NCI-H748 treated with DMSO at 0.1 percent for 48 hours (cell line): ENCODE results near the gene DLX1.

Experiments
- DNase-seq: peaks from one replicate; lab custom pipeline; 2025; lab: John Stamatoyannopoulos, UW

DLX1 gene

DNA sequence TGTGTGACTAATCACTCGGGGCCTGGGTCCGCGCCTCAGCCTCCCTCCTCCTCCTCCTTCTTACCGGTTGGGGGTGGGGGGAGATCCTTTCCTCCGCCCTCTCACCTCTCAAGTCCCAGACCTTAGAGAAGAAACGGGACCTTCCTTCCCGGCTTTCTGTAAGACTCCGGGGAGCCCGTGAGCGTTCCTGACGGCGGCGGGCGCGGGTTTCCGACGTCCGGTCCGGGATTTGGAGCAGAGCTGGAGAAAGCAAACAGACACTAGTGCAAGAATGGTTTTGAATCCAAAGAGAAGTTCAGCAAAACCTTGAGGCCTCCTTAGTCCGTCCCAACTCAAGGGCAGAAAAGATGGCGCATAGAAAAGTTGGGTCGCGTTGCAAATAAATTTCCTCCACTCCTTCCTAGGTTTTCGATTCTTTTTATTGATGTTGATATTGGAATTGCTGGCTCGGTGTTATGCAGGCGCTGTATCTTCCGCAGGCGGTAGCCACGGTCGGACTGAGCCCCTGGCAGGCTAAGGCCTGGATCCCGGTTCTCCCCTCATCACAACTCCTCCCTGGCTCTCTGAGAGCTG is 2.0 kb downstream of the DLX1 start:
- no peak for DNase-seq

DNA sequence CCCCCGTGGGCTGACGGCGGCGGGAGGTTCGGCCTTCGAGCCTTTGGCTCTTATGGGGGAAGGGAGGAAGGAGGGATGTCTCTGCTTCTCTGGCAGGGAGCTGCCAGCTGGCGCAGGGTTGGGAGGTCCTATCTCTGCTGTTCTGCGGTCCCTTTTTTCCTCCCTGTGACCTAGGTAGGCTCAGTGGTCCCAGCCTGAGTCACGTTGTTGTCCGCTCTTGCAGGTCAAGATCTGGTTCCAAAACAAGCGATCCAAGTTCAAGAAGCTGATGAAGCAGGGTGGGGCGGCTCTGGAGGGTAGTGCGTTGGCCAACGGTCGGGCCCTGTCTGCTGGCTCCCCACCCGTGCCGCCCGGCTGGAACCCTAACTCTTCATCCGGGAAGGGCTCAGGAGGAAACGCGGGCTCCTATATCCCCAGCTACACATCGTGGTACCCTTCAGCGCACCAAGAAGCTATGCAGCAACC is 2.5 kb downstream of the DLX1 start:
- DNase-seq = no peak

DNA sequence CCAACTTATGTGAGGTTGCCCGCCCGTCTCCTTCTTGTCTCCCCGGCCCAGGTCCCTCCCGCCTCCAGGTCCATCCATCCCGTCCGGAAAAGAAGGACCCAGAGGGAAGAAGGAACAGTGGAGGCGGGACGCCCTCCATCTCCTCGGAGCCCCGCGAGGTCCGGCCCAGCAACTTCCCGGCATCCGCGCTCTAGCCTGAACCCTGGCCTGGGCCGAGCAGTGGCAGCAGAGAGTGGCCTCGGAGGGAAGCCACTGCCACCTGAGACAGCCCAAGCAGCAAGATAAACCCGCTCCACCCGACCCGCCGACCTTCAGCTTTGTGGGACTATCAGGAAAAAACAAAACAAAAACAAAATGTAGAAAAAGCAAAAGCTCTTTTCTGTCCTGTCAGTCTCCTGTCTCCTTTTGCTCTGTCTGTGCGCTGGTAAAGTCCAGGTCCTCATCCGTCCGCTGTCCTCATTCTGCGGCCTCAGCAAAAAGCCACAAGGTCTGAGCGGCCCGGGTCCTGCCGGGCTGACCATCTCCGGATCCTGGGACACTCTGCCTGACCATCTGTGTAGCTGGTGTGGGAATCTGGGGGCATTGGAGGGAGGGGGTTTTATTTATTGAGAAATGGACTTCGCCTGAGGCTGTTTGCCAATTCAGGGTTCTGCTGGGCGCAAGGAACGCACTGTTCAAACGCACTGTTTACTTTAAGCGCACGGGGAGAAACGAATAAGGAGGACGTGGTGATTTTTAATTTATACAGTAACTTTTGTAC is 3.1 kb downstream of the DLX1 start:
- DNase-seq = no peak

DNA sequence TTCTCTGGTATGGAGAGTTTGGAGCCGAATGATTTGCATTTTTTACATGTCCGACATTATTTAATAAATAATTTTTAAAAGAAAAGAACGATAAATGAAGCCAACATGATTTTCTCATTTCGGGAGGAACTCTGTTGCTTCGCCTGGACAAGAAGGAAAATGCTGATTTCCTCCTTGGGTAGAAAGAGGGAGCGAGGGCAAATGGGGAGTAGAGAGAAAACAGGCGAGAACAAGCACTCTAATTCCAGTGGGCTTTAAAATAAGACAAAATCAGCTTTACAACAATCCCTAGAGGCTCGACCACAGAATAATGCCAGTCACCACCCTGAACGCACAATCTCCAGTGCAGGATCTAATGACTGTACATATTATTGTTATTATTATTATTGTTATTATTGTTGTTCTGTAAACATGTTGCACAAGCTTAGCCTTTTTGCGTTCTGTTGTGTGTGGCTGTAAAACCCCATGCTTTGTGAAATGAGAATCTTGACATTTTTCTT is 3.7 kb downstream of the DLX1 start:
- DNase-seq = no peak

DNA sequence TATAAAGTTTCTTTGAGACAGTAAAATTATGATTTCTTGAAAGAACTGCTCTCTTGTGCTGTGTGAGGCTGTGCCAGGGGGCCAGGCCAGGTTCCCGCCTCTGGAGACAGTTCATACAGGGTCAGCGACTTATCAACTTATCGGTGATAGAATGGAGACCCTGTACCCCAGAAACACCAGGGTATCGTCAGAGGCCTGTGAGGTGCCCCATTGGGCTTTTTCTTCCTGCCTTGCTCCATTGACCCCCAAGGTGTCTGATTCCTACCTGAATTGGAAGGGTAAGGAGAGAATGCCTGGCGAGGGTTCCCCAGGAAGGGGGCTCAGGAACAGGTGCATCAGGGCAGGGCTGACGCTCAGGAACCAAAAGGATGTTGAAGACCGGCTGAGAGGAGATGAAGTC is 4.3 kb downstream of the DLX1 start:
- DNase-seq = no peak

DNA sequence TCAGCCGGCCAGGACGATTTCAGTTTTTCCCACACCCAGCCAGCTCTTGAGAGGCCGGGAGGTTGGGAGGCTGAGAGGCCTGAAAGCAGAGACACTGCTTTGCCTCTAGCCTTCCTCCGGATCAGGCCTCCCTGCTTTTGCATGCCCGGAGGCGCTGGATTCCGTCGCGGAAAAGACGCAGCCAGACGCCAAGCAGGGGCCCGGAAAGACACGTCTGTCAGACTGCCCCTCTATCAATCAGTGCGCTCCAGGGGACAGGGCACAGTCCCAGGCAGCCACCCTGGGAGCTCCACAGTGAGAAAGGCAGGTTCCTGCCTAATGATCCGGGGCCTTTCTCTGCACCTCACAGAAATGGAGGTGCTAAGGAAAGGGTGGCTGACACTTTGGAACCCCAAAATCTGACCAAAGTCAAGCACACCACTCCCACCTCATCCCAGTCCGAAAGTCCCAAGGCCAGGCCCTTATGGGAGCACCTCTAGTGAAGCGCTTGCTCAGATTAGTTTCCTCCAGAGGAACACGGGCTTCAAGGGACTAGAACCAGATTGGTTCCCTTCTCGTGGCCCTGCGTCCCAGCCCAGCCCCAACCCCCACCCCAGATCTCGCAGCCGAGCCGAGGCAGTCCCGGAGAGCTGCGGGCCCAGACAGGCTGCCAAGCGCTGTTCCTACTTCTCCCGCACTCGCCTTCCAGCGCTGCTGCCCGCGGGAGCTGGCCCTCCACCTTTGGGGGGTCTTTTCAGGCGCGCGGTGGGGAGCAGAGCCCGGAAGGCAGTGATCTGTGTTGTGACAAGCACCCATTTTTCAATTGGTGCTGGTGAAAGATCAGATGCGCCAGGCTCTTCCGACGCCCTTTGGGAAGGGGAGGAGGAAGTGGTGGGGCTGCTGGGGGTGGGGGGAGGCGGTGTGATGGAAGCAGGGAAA is 5.0 kb downstream of the DLX1 start:
- DNase-seq = no peak

DNA sequence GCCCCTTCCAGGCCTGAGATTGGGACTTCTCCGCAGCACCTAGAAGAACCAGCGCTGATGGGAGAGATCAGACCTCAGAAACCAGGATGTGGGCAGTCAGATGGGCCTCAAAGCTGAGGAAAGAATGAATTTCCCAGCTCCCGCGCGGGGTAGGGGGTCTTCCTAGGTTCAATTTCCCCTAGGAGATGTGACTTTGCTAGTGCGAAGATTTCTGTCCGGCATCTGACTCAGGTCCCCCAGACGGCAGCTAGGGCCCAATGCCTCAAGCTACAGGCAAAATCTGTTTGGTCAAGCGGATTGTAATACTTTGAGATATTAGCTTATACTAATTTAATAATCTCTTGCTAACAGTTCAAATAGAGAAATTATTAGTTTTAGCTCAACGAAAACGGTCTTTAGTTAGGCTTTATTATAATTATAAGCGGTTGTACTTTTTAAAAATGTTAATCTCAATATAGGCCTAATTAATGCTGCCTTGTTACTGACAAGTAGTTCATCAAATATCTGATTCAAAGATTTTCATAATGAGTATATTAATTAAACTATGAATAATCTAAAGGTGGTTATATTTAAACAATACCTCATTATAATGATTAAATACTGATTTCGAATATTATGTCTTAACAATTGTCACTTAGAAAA is 5.8 kb downstream of the DLX1 start:
- DNase-seq = no peak

DNA sequence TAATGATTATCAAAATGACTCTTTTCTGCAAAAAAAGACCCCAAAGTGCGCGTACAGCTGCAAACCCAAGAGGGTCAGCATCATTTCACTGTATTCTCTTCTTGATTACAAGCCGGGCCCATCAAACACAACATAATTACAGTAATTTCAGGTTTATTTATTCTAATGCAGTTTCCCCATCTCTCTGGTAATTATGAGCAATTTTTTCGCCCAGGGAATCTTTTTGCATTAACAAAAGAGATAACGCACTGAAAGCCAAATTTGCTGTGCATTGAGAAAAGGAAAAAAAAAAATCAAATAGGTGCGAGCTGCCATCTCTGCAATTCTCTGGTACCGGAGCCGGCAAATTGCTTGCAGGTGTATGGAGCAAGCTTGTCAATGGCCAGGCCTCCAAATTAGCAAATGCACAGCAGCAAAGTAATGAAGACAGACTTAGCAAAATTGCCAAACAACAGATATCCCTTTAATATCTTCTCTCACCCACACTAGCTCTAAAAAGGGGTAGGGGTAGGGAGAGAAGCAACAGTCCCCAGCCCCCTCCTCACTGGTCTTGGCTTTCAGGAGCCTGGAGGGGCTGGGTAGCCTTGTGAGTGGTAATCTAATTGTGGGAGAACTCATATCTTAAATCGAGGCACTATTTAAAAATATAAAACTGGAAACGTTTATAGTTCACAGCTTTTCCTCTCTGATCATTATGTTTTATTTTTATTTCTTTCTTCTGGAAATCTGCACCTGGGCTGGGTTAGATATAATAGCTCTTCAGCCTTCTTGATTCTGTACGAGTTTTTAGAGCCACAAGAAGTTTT is 6.7 kb downstream of the DLX1 start:
- peak; percentile 95 for DNase-seq

DNA sequence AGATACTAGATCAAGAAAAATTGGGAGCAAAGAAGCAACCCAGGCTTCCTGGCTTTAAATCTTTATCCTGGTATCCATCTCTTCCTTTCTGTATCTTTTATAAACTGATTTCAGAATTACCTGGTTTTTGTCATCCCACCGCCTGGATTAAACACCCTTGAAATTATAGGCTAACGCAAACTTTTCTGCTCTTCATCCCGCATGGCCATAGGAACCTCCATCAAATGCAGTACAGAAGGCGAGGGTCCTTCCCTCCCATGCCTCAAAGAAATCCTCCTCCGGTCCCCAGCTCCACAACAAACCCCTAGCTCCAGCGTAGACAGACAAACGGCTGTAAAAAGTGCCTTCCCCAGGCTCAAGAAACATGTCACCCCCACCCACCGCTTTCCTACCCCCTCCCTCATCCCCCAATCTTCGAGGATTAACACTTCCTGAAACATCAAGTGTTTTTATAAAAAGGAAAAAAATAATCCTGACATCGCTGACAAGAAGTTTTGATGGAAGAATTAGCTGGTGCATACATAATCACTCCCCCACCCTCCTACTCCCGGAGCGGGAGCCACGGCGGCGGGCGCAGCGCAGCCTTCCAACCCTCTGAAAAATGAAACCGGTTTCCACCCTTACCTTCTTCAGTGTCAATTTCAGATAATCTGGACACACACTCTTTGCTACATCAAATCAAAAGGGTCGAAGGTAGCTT is 7.6 kb downstream of the DLX1 start:
- DNase-seq = peak; percentile 58

DNA sequence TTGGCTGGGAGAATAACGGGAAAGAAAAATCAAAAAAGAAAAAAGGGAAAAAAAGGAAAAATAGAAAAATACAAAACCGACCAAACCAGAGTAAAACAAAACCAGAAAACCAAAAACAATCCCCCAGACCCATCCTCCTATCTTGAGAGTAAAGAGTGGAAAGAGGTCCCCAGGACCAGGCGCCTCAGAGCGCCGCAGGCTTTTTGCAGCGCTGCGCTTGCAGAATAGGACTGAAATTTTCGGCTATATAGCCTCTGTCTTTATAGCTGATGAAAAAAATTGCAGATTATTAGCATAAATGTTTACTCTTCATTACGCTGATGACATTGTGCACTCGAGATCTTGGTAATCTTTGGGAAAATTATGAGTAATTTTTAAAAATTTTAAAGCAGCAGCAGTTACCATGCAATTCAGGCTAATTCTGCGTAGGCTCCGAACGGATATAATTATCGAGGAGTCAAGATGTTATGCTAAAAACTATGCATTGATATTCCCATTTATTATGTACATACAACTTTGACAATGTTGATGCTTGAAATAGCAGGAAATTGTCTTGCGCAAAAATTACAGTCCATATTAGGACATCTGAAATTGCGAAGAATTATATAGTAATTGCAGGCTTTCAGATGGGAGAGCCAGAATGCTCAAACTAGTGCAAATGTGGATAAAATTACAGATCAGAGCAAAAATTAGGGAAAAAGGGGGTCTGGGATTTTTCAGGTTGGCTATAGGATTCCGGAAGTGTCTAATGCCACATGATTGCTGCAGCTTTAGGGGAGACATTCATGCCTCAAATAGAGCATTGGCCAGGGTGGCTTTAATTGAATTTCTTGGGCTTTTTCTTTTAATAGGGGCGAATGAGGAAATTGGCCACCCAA is 8.3 kb downstream of the DLX1 start:
- peak; percentile 47 for DNase-seq

DNA sequence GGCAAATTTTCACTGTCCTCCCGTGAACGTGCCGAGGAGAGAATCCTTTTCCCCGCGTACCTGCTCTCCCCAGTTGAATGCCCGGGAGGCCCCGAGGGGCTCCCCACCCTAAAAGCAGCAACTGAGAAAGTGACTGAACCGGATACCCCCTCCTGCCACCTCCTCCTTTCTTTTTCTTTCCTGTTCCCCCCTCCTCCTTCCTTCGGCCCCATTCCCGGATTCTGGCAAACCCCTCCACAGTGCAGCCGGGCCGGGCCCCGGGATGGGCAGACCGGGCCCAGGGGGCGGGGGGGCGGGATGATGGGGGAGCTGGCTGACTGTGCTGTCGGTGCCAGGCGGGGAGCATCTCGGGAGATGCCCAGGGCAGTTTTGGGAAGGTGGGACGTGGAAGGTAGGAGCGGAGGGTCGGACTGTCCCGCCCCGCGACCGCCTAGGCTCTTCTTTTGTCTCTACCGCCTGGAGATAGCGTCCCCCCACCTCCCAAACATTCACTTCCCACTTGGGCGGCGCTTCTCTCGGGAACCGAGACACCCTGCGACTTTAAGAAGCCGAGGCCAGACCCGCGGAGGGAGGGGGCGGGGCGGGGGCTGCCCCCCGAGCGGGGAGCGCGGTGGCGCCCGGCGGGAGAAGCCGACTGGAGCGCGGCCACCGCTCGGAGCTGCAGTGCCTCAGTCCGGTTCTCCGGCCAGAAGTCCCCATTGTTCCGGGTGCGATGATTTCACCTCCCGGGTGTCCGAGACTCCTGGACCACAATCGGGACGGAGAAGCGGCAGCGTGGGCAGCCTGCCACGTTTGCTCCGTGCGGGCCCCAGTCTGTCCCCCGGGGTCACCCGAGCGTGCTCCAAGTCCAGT is 9.2 kb downstream of the DLX1 start:
- DNase-seq = no peak

DNA sequence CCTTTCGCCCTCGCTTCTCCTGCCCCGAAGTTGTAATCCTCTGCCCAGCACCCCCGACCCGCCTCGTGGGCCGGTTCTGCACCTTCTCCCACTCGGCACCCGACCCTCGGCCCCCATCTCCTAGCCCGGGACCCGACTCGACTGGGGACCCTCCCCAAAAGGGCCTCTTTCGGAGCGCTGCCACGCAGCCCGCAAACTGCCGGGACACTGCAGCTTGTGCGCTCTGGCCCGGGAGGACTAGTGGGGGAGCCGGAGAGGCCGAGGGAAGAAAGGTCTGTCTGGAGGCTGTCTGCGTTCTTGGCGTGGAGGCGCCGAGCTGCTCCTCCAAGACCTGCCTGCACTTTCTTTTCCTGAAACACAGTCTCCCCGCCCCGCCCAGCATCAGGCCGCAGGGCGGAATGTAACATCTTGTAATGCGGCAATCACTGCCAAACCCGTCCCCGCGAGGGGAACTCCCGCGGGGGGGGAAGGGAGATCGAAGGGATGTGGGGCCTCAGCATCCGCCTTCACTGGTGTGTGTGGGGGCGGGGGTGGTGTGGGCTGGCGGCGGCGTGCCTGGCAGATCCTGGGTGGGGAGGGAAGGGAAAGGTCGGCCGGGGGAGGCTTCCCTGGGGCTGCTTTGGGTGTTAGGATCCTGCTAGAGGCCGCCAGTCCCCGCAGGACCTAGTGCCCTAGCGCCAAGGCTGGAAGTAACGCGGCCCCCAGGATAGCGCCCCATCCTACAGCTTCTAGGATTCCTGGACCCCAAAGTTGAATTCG is 10.0 kb downstream of the DLX1 start:
- DNase-seq = peak; percentile 58

DNA sequence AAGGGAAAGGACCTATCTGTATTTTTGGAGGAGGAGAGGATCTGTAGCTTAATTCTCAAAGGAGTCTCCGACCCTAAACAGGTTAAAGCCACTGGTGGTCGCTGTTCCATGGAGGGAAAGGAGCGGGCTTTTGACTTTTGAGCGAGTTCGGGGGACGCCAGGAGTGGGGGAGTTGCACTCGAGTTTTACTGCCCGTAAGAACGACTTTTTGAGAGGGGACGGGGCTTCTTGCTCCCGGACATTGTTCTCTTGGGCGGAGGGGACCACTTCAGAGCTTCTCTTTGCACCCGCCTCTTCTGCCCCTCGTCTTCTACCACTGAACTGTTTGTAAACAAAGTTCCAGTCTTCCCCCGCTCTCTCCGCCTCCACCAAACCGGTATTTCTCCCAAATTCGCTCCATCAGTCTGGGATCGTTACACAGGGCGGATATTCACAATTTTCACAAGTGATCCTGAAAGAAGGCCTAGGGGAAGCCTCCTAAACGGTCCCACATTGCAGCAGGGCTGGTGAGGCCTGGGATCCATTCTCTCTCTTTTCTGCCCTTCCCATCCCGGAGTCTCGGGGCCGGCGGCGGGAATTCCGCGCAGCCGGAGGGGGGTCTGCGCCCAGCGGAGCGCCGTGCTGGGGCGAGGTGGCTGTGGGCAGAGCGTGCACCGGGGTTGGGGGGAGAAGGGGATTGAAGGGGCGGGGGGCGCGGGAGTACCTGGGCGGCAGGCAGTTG is 10.8 kb downstream of the DLX1 start:
- peak; percentile 58 for DNase-seq

DNA sequence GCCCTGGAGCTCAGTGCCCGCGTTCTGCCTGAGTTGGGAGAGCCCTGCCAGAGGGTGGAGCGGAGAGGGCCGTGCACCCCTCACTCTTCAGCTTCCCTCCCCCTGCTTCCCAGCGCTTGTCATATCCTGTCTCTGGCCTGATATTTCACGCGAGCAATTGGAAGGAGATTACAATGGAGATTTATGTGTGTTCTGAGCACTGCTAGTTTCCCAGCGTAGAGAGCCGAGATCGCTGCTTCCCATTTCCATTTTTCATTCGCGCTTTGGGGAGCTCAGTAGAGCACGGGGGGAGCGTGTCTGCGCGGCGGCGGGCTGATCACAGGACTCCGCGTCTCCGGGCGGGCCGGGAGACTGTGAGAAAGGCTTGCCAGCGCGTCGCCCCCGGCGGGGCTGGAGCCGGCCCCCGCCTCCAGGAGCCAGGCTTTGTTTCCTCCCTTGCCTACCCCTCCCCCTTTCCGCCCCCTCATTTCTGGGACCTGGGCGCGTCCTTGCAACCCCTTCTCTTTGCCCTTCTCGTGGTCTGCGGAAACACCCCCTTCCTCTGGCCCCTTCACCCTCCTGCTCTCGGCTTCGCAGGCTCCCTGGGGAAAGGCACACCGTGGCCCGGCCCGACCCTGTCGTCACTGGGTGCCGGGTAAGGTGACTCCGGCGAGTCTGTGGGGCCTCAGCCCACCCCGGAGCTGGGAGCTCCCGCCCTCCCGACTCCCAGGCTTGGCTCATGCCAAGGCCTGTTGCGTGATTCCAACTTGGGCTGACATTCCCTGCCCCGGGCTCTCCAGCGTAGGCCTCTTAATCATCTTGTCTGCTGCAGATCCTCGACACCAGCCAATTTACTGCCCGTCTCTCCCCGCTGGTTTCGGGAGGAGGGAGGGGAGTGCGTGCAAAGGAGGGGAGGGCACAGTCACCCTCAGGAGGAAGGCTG is 11.6 kb downstream of the DLX1 start:
- DNase-seq = peak; percentile 40

DNA sequence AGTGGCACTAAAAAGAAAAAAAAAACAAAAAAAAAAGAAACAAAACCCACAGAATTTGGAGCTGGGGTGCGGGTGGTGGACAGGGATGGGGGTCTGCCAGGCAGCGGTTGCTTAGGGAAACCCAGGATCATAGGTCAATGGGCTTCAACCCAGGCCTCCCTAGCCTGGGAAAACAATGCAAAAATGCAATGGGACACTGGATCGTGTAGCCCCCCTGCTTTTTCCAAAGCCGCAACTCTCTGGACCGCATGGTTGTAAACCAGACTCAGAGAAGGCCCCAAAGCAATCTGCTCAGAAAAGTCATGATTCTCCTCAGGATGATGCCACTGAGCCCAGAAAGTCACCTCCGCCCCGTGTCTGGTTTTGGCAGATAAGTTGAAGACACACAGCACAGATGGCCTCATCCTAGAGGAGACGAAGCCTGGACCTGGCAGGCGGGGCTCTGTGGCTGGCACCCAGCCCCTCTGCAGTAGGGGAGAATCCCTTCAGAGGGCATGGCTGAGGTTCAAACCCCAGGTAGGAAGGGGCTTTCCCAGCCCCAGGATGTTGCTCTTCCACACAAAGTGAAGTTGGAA is 12.3 kb downstream of the DLX1 start:
- DNase-seq = no peak

DNA sequence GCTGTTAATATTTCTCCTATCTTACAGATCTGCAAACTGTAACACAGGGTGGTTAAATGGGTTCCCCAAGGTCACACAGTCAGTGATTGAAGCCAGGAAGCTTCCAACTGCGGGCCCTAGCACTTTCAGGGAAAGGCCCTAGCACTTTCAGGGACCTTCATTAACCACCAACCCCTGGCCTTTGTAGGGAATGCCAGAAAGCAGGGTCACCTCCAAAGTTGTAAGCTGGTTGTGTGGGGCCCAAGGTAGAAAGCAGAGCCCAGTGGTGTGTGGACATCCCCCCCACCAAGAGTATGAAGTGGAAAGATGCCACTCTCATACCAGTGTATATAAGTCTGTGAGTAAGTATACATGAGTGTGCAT is 13.0 kb downstream of the DLX1 start:
- DNase-seq = no peak
